ENCODE data around the gene RPL9. TPM values are rescaled to one million over a fixed set of nuclear protein-coding genes. Genes with fewer than 3 reads are reported as not detected.
"Not testable (repeated sequence)": the region's sequence is repeated elsewhere in the genome, so short reads cannot be mapped to it uniquely, and the experiment has no call there.

RPL9 gene
- total RNA-seq: 1,000 to 10,000 TPM; 1,742 to 7,890 (median 5,202) TPM

DNA sequence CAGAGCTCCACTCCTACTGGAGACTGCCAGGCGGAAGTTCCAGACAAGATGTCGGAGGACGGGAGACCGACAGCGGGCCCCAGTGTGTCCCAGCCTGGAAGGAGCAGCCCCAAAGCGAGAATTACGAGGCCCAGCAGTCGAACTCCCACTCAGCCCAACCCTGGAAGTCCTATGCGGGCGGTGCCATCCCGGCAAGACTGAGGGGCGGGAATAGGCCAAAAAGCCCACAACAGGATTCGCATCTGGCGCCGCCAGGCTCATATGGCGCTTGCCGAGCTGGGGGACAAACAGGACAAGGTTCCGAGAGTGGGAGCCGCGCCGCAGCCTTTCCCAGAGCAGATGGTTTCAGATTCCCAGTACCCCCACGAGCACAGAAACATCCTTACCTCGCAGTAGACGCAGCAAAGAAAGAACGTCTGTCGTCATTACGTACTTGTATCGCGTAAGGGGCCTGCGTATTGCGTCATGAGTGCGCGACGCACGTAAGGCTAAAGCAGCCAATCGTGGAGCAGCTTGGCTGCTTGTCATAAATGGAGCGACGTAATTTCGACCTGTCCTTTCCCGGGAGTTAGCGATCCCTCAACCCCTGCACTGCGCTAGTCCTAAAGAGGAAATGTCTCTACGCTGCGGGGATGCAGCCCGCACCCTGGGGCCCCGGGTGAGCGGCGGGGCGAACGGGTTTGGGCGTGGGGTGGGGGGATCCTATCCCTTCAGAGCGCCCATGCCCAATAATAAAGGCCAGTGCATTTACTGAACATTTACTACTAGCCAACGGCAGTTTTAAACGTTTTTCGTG lies at the start of gene RPL9, which contains the start of gene LIAS:
RPL9 (minus strand) TSS at position 418 of the 796 bp plus-strand sequence. CDS start 483 bp downstream, outside the sequence.
LIAS (plus strand) TSS at position 552 of the 796 bp plus-strand sequence; CDS start at position 614, 62 bp downstream.
- ATAC-seq: peak; percentile 96
- Histone ChIP-seq H3K36me3 (peaks cover 10 to 60% of the 10 kb centered on the region in 2 donors), H3K4me3 (peak within 1 kb of the TSS; percentile 74 to 86), H3K4me1 (peaks cover 11 to 47% (median 13%) of the 10 kb centered on the region in 3 donors), H3K27ac (peak within 1 kb of the TSS; percentile 89 to 96 (median 92)), H3K9me3 (no peaks in the 10 kb centered on the region), H3K27me3 (no peaks in the 10 kb centered on the region)
- no peak for TF ChIP-seq EP300 (IDR thresholded peaks at IDR 0.05)
- TF ChIP-seq POLR2A (IDR thresholded peaks at IDR 0.05): peak; percentile 89 to 91
- TF ChIP-seq POLR2AphosphoS5 (IDR thresholded peaks at IDR 0.05): peak; percentile 99
- 0 to 1% methylated on average over 14 to 16 of the region's 55 CpGs for WGBS, 2 donors (ENCODE audit: low coverage in 1 of 2)

DNA sequence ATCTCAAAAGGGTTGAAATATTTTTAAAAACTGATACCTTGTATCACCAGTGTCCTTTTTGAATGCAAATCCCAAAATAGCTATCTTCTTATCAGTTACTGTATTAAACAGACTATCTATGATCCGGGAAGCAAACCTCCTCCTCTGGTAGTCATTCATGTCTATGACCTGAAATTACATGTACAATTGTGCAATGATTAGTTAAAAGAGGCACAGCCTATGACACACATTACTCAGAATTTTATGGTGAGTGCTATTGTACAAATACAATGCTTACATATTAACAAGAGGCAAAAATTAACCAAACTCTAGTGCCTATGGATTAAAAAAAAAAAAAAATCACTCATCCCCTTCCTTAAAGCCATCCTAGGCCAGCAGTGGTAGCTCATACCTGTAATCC lies 46.9 kb upstream of the RPL9 start:
- no peak for TF ChIP-seq EP300 (IDR thresholded peaks at IDR 0.05)
- peak; percentile 32 for ATAC-seq
- Histone ChIP-seq H3K36me3 (peaks cover 6 to 100% of the 10 kb centered on the region in 2 donors), H3K9me3 (no peaks in the 10 kb centered on the region), H3K27me3 (no peaks in the 10 kb centered on the region), H3K27ac (no peak overlapping the region), H3K4me1 (no peaks in the 10 kb centered on the region), H3K4me3 (no peak overlapping the region)
- 65 to 100% methylated on average over 1 of the region's 1 CpG for WGBS, 2 donors (ENCODE audit: low coverage in 1 of 2)

- no peak overlapping the region for H3K4me3 ChIP-seq
- TF ChIP-seq EP300 (IDR thresholded peaks at IDR 0.05) (no peak), POLR2AphosphoS5 (IDR thresholded peaks at IDR 0.05) (no peak), CTCF (IDR thresholded peaks at IDR 0.05) (no peak), POLR2A (IDR thresholded peaks at IDR 0.05) (no peak)
- no peaks in the 10 kb centered on the region for H3K9me3 ChIP-seq
- no peaks in the 10 kb centered on the region for H3K27me3 ChIP-seq
- no peak overlapping the region for H3K27ac ChIP-seq
- 61 to 91% methylated on average over 2 of the region's 2 CpGs for WGBS, 2 donors (ENCODE audit: low coverage in 1 of 2)
- ATAC-seq: no peak
- no peaks in the 10 kb centered on the region for H3K4me1 ChIP-seq
- H3K36me3 ChIP-seq: peaks cover 6 to 100% of the 10 kb centered on the region in 2 donors
These were observed 45.8 kb upstream of the RPL9 start for GRCh38 chr4:39504538-39504937.

DNA sequence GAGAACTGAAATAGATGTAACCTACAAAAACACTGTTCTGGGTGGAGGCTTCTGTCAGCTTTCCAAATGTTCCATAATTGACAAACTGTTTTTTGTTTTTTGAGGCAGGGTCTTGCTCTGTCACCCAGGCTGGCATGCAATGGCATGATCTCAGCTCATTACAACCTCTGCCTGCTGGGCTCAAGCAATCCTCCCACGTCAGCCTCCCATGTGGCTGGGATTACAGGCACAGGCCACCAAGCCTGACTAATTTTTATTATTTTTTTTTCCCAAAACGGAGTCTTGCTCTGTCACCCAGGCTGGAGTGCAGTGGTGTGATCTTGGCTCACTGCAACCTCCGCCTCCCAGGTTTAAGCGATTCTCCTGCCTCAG lies 43.9 kb upstream of the RPL9 start:
- not testable (repeated sequence) for H3K27me3 ChIP-seq, H3K4me1 ChIP-seq, H3K4me3 ChIP-seq, H3K9me3 ChIP-seq
- Histone ChIP-seq H3K36me3 (peaks cover 6 to 98% of the 10 kb centered on the region in 2 donors), H3K27ac (peak overlapping the region in 3 of 4 donors; percentile 6 to 52 (median 37))
- ATAC-seq: peak; percentile 51
- WGBS, 2 donors (ENCODE audit: low coverage in 1 of 2): 58 to 100% methylated on average over 2 of the region's 4 CpGs

DNA sequence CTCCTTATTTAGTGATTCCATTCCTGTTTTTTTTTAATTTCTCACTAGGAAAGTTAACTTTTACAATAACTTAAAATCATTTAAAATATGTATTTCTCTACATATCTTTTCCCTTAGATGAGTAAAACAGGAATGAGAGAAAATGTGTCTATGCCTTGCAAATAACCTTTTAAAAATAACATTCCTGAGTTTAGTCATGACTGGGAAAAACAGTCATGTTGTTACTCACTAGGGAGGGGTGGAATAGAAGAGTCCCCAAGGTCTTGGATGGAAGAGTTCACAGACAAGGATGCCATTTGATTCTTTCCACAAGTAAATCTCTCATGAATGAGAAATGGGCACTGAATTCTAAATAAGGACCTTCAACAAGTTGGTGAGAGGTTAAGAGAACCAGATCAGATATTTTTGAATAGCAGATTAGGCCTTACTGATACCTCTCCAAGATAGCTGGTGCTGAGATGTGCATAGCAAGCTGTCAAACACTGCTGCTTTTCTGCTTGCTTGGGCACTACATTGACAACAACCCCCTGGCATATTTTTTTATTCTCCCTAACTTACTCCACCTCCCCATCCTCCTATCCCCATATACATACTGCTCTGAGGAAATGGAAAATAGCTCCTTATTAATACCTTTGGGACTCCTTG lies 43.4 kb upstream of the RPL9 start:
- TF ChIP-seq EP300 (IDR thresholded peaks at IDR 0.05): no peak
- no peak for TF ChIP-seq POLR2A (IDR thresholded peaks at IDR 0.05)
- TF ChIP-seq POLR2AphosphoS5 (IDR thresholded peaks at IDR 0.05): no peak
- TF ChIP-seq CTCF (IDR thresholded peaks at IDR 0.05): no peak
- no peaks in the 10 kb centered on the region for H3K4me1 ChIP-seq
- H3K36me3 ChIP-seq: peaks cover 6 to 94% of the 10 kb centered on the region in 2 donors
- H3K9me3 ChIP-seq: no peaks in the 10 kb centered on the region
- peak; percentile 76 for ATAC-seq
- H3K4me3 ChIP-seq: no peak overlapping the region
- H3K27me3 ChIP-seq: no peaks in the 10 kb centered on the region
- H3K27ac ChIP-seq: peak overlapping the region in 3 of 4 donors; percentile 9 to 52 (median 37)

- H3K4me1 ChIP-seq: peaks cover 0 to 9% (median 0%) of the 10 kb centered on the region in 3 donors
- no peak overlapping the region for H3K4me3 ChIP-seq
- H3K36me3 ChIP-seq: peaks cover 0 to 59% of the 10 kb centered on the region in 2 donors
- H3K9me3 ChIP-seq: no peaks in the 10 kb centered on the region
- TF ChIP-seq POLR2AphosphoS5 (IDR thresholded peaks at IDR 0.05) (no peak), EP300 (IDR thresholded peaks at IDR 0.05) (no peak), CTCF (IDR thresholded peaks at IDR 0.05) (no peak), POLR2A (IDR thresholded peaks at IDR 0.05) (no peak)
- H3K27ac ChIP-seq: no peak overlapping the region
- ATAC-seq: no peak
- no peaks in the 10 kb centered on the region for H3K27me3 ChIP-seq
These were observed 40.0 kb upstream of the RPL9 start for GRCh38 chr4:39498727-39499020.

Data from gastroesophageal sphincter (tissue), 4 donors.